PC-3 (cell line): ENCODE data around the gene OR10K1. TPM values are rescaled to one million over a fixed set of nuclear protein-coding genes. Genes with fewer than 3 reads are reported as not detected.

Source experiments
- ATAC-seq: fragments of 200-7000 bp; cut with Tn5 transposase; 2 replicates; pipeline ENCODE4 v1.9.1; 2020; ENCODE audit warnings: mild to moderate bottlenecking, moderate library complexity
- BruUV-seq: library from RNA; stranded (reverse); fragments of 400-500 nt; replicated peaks from 2 replicates; lab custom pipeline; 2021; lab: Mats Ljungman, UMichigan
- CTCF ChIA-PET: fragments of 300-600 bp; sonication (Branson Sonifier 250); formaldehyde crosslinking; loops from one replicate; lab custom pipeline; 2022; ENCODE audit warnings: antibody characterized with exemption; lab: Charles Lee
- POLR2A ChIA-PET: fragments of 300-600 bp; sonication (Branson Sonifier 250); formaldehyde crosslinking; loops from one replicate; lab custom pipeline; 2022; ENCODE audit warnings: antibody characterized with exemption; ENCODE audit not compliant: unreplicated experiment; lab: Charles Lee
- DNase-seq: peaks from one replicate; pipeline ENCODE4 v3.0.0-alpha.2; 2015
- H2AFZ ChIP-seq: fragments of 300-600 bp; sonication (generic); 2 replicates; pipeline ENCODE4 v1.6.0; 2016; ENCODE audit warnings: antibody characterized with exemption, low read length
- H3F3A ChIP-seq: fragments of 300-600 bp; sonication (generic); one replicate; pipeline ENCODE4 v1.6.0; 2017; ENCODE audit warnings: antibody characterized with exemption, low read length, control low read depth, mild to moderate bottlenecking; ENCODE audit not compliant: unreplicated experiment
- H3K27ac ChIP-seq: fragments of 300-600 bp; sonication (generic); 2 replicates; pipeline ENCODE4 v1.5.1; 2016; ENCODE audit warnings: mild to moderate bottlenecking, low read length
- H3K27me3 ChIP-seq: fragments of 300-600 bp; sonication (generic); 2 replicates; pipeline ENCODE4 v1.6.1; 2016; ENCODE audit warnings: low read length, mixed read lengths
- H3K36me3 ChIP-seq: fragments of 300-600 bp; sonication (generic); 2 replicates; pipeline ENCODE4 v1.6.1; 2016; ENCODE audit warnings: low read depth, mixed run types, low read length, mixed read lengths
- H3K4me1 ChIP-seq: fragments of 300-600 bp; sonication (generic); 2 replicates; pipeline ENCODE4 v1.5.1; 2016; ENCODE audit warnings: low read length; ENCODE audit not compliant: insufficient read depth
- H3K4me2 ChIP-seq: fragments of 300-600 bp; sonication (generic); 2 replicates; pipeline ENCODE4 v1.6.0; 2016; ENCODE audit warnings: low read length
- H3K4me3 ChIP-seq: fragments of 300-600 bp; sonication (generic); 2 replicates; pipeline ENCODE4 v1.5.1; 2016; ENCODE audit warnings: mild to moderate bottlenecking, low read length, mixed read lengths
- H3K79me2 ChIP-seq: fragments of 300-600 bp; sonication (generic); 2 replicates; pipeline ENCODE4 v1.6.1; 2017; ENCODE audit warnings: low read length, mixed read lengths
- H3K9ac ChIP-seq: fragments of 300-600 bp; sonication (generic); 2 replicates; pipeline ENCODE4 v1.6.0; 2016; ENCODE audit warnings: mild to moderate bottlenecking, low read length
- H3K9me2 ChIP-seq: fragments of 300-600 bp; sonication (generic); replicated peaks from 2 replicates; pipeline ENCODE4 v1.6.1; 2016; ENCODE audit warnings: mixed run types, low read length, mixed read lengths
- H3K9me3 ChIP-seq: fragments of 300-600 bp; sonication (generic); 2 replicates; pipeline ENCODE4 v1.6.1; 2016; ENCODE audit warnings: low read length, mixed read lengths
- H4K20me1 ChIP-seq: fragments of 300-600 bp; sonication (generic); 2 replicates; pipeline ENCODE4 v1.6.1; 2016; ENCODE audit warnings: low read length, mixed read lengths
- CTCF ChIP-seq: fragments of 300-600 bp; sonication (generic); conservative IDR thresholded peaks from 2 replicates; pipeline ENCODE4 v1.5.1; 2017; ENCODE audit warnings: antibody characterized with exemption, low read depth, mild to moderate bottlenecking, low read length
- EZH2 ChIP-seq: fragments of 300-600 bp; sonication (generic); IDR thresholded peaks from one replicate; pipeline ENCODE4 v1.6.1; 2017; ENCODE audit warnings: antibody characterized with exemption, mild to moderate bottlenecking, low read length; ENCODE audit not compliant: unreplicated experiment
- EZH2phosphoT487 ChIP-seq: fragments of 300-600 bp; sonication (generic); IDR thresholded peaks from 2 replicates; pipeline ENCODE4 v1.6.1; 2018; ENCODE audit warnings: mild to moderate bottlenecking, antibody characterized with exemption, low read length, borderline replicate concordance
- intact Hi-C: fragments of 100-400 bp; cut with micrococcal nuclease; formaldehyde crosslinking; loops from 2 replicates; pipeline ENCODE4 v1.9.0; 2023
- total RNA-seq: library from RNA; depleted of rRNA; stranded (reverse); fragments of >200 nt; gene quantifications from 2 replicates; pipeline ENCODE4 v1.2.3, GENCODE V29; 2014

The OR10K1 gene
- total RNA-seq, 1 experiment from 2014 or later = not detected

DNA sequence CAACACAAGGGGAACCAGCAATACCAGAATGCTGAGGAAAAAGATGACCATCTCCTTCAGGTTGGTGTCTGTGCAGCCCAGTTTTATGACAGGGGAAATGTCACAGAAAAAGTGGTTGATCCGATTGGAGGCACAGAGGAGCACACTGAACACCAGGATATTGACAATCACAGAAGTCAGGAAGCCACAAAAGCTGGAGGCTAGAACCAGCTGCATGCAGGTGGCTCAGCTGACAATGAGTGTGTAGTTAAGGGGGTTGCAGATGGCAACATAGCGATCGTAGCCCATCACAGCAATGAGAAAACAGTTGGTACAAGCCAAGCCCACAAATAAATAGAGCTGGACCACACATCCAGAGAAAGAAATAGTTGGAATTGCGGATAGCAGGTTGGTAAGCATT, 16.3 kb upstream of the OR10K1 start:
- no peaks in the 10 kb centered on the region for H4K20me1 ChIP-seq
- no peak for ATAC-seq
- no peak overlapping the region for H3K4me3 ChIP-seq
- no peaks in the 10 kb centered on the region for H3K9me2 ChIP-seq
- no peak for DNase-seq
- ChIA-PET CTCF (no interaction called here), POLR2A (no interaction called here)
- no TSS peak for BruUV-seq
- no peak overlapping the region for H3K27ac ChIP-seq
- H3K27me3 ChIP-seq = no peaks in the 10 kb centered on the region
- H3K4me2 ChIP-seq = no peak overlapping the region
- no peaks in the 10 kb centered on the region for H3K79me2 ChIP-seq
- H3K4me1 ChIP-seq = no peaks in the 10 kb centered on the region
- no peaks in the 10 kb centered on the region for H3K36me3 ChIP-seq
- intact Hi-C loops = no loop called here
- H2AFZ ChIP-seq = no peak overlapping the region
- no peaks in the 10 kb centered on the region for H3K9me3 ChIP-seq
- no peaks in the 10 kb centered on the region for H3F3A ChIP-seq
- TF ChIP-seq EZH2phosphoT487 = no peak
- no peak for TF ChIP-seq CTCF
- H3K9ac ChIP-seq = no peak overlapping the region

- H3K4me2 ChIP-seq = no peak overlapping the region
- BruUV-seq = no TSS peak
- H3K9me2 ChIP-seq = no peaks in the 10 kb centered on the region
- no peaks in the 10 kb centered on the region for H3K79me2 ChIP-seq
- H3K9me3 ChIP-seq = no peaks in the 10 kb centered on the region; the same call in 1 of the 2 replicates
- H2AFZ ChIP-seq = no peak overlapping the region
- intact Hi-C loops = no loop called here
- no peaks in the 10 kb centered on the region for H3K27me3 ChIP-seq
- TF ChIP-seq EZH2 (no peak), EZH2phosphoT487 (no peak), CTCF (no peak)
- no peak overlapping the region for H3K9ac ChIP-seq
- no peak for DNase-seq
- ChIA-PET POLR2A (no interaction called here), CTCF (no interaction called here)
- no peak overlapping the region for H3K4me3 ChIP-seq
- H3F3A ChIP-seq = no peaks in the 10 kb centered on the region
- no peaks in the 10 kb centered on the region for H4K20me1 ChIP-seq
- ATAC-seq = no peak
- no peaks in the 10 kb centered on the region for H3K36me3 ChIP-seq
- no peaks in the 10 kb centered on the region for H3K4me1 ChIP-seq
- H3K27ac ChIP-seq = no peak overlapping the region
Observed at GRCh38 chr1:158454537-158454936, 7.1 kb upstream of the OR10K1 start.

DNA sequence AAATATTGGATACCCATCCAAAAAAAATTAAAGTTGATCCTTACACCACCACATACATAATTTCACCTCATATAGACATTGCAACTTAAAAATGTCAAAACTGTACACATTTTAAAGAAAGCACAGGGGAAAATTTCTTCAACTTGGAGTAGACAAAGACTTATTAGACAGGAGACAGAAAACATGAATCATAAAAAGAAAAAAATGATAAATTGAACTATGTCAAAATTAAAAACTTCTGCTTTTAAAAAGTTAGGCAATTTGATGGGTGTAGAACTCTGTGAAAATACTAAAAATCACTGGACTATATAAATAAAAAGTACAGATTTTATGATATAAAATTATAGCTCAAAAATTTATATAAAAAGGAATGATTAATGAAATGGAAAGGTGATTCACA, 4.4 kb upstream of the OR10K1 start:
- Histone ChIP-seq H3K4me1 (no peaks in the 10 kb centered on the region), H3F3A (no peaks in the 10 kb centered on the region), H3K4me2 (no peak overlapping the region), H4K20me1 (no peaks in the 10 kb centered on the region), H3K36me3 (no peaks in the 10 kb centered on the region), H3K9me2 (no peaks in the 10 kb centered on the region), H3K9ac (no peak overlapping the region), H3K27ac (no peak overlapping the region), H3K27me3 (no peaks in the 10 kb centered on the region), H3K9me3 (no peaks in the 10 kb centered on the region; the same call in 1 of the 2 replicates), H2AFZ (no peak overlapping the region), H3K4me3 (no peak overlapping the region), H3K79me2 (no peaks in the 10 kb centered on the region)
- TF ChIP-seq EZH2phosphoT487 = no peak
- no peak for TF ChIP-seq EZH2
- no peak for TF ChIP-seq CTCF
- ChIA-PET POLR2A (no interaction called here), CTCF (no interaction called here)
- no TSS peak for BruUV-seq
- no peak for ATAC-seq
- intact Hi-C loops = no loop called here
- no peak for DNase-seq
